ENCODE data around the gene ZNF414. TPM values are rescaled to one million over a fixed set of nuclear protein-coding genes. Genes with fewer than 3 reads are reported as not detected.

ZNF414 gene
- total and polyA plus RNA-seq, 7 donors, result 3.6 to 31.0 (median 17.1) TPM

DNA sequence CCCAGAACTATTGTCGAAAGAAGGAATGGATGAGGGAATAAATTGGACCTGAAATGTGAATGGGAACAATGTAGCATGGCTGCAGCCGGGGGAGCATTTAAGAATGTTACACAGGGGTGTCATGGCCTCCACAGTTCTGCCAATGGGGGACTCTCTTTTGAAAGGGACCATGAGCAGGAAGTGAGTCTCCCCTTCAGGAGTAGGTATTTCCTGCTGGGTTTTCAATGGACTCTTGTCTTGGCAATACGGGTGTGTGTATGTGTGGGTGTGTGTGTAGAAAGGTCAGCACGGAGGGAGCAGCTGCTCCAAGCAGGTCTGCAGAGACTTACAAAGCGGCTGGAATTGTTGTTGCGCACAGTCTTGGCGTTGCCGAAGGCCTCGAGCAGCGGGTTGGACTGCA lies 38.8 kb upstream of the ZNF414 start:
- intact Hi-C loops (cut with DNase I), result no loop called here
- Histone ChIP-seq H3K36me3 (peaks cover 0 to 5% (median 0%) of the 10 kb centered on the region in 4 donors), H3K4me1 (no peaks in the 10 kb centered on the region), H3K4me3 (no peak overlapping the region), H3K27ac (no peak overlapping the region), H3K9me3 (no peaks in the 10 kb centered on the region), H3K27me3 (no peaks in the 10 kb centered on the region)
- WGBS, 2 donors, result 66 to 81% methylated on average over 10 of the region's 10 CpGs
- no peak for DNase-seq
- TF ChIP-seq POLR2AphosphoS5 (IDR thresholded peaks at IDR 0.05) (no peak), POLR2A (IDR thresholded peaks at IDR 0.05) (no peak), EP300 (IDR thresholded peaks at IDR 0.05) (no peak)

DNA sequence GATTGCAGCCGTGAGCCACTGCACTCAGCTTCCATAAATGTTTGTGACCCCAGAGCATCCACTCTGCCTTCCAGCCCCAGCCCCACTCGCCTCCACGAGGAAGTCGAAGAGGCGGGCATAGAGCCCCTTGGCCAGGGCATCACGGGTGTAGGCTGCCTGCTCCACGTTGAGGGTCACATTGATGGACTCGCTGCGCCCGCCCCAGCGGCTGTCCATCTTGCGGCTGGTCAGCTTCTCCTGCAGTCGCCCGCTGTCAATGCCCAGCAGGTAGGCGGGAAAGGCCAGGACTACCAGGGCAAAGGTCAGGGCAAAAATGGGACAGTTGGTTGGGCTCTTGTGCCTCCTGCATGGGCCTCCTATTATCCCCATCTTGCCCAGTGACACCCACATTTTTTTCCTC lies 36.1 kb upstream of the ZNF414 start:
- intact Hi-C loops (cut with DNase I), result no loop called here
- 92 to 96% methylated on average over 15 of the region's 15 CpGs for WGBS, 2 donors
- Histone ChIP-seq H3K4me1 (no peaks in the 10 kb centered on the region), H3K27ac (no peak overlapping the region), H3K36me3 (peaks cover 0 to 22% (median 2%) of the 10 kb centered on the region in 4 donors), H3K27me3 (no peaks in the 10 kb centered on the region), H3K9me3 (no peaks in the 10 kb centered on the region), H3K4me3 (no peak overlapping the region)
- no peak for DNase-seq
- TF ChIP-seq, protein P1, sequence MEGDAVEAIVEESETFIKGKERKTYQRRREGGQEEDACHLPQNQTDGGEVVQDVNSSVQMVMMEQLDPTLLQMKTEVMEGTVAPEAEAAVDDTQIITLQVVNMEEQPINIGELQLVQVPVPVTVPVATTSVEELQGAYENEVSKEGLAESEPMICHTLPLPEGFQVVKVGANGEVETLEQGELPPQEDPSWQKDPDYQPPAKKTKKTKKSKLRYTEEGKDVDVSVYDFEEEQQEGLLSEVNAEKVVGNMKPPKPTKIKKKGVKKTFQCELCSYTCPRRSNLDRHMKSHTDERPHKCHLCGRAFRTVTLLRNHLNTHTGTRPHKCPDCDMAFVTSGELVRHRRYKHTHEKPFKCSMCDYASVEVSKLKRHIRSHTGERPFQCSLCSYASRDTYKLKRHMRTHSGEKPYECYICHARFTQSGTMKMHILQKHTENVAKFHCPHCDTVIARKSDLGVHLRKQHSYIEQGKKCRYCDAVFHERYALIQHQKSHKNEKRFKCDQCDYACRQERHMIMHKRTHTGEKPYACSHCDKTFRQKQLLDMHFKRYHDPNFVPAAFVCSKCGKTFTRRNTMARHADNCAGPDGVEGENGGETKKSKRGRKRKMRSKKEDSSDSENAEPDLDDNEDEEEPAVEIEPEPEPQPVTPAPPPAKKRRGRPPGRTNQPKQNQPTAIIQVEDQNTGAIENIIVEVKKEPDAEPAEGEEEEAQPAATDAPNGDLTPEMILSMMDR (IDR thresholded peaks at IDR 0.05), result no peak
- no peak for TF ChIP-seq EP300 (IDR thresholded peaks at IDR 0.05)
- no peak for TF ChIP-seq POLR2AphosphoS5 (IDR thresholded peaks at IDR 0.05)
- TF ChIP-seq POLR2A (IDR thresholded peaks at IDR 0.05), result no peak

DNA sequence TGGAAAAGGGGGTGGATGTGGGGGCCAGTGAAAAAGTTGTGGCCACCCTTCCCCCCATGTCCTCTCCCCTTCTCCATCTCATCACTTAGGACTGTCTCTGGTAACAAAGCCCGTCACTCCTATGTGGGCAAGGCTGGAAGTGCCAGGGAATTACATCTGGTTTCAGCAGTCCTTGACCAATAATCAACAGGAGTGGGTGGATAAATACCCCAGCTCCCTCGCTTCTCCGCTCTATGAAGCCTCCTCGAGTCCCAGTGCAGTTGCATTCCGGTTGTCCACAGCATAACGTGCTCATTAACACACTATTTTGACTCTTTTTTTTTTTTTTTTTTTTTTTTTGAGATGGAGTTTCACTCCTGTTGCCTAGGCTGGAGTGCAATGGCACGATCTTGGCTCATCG lies 31.8 kb upstream of the ZNF414 start:
- no peak overlapping the region for H3K4me3 ChIP-seq
- 95 to 96% methylated on average over 8 of the region's 8 CpGs for WGBS, 2 donors
- H3K4me1 ChIP-seq, result no peaks in the 10 kb centered on the region
- peaks cover 0 to 22% (median 2%) of the 10 kb centered on the region in 4 donors for H3K36me3 ChIP-seq
- DNase-seq, result no peak
- intact Hi-C loops (cut with DNase I), result no loop called here
- H3K27ac ChIP-seq, result no peak overlapping the region
- no peaks in the 10 kb centered on the region for H3K9me3 ChIP-seq
- no peaks in the 10 kb centered on the region for H3K27me3 ChIP-seq
- TF ChIP-seq POLR2A (IDR thresholded peaks at IDR 0.05) (no peak), EP300 (IDR thresholded peaks at IDR 0.05) (no peak), POLR2AphosphoS5 (IDR thresholded peaks at IDR 0.05) (no peak)
- TF ChIP-seq, protein P1 (IDR thresholded peaks at IDR 0.05), result no peak

DNA sequence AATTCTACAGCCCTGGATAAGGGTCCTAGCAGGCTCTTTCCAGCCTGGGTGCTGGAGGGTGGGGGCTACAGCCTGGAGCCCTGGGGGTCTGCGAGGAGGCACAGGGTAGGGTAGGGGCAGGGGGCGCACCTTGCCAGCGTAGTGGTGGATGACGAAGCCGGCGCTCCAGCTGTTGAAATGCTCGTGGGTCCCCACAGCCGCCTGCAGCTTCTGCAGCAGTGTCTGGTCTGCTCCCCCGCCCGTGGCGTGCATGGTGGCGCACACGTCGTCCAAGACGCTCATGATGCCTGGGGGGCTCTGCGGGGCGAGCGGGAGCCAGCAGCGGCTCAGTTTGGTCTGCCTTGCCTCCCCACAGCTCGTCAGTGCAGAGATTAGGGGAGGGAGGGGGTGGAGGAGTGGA lies 30.2 kb upstream of the ZNF414 start:
- no peaks in the 10 kb centered on the region for H3K4me1 ChIP-seq
- no peak overlapping the region for H3K4me3 ChIP-seq
- H3K27me3 ChIP-seq, result no peaks in the 10 kb centered on the region
- WGBS, 2 donors, result 95 to 98% methylated on average over 20 of the region's 20 CpGs
- intact Hi-C loops (cut with DNase I), result no loop called here
- no peaks in the 10 kb centered on the region for H3K9me3 ChIP-seq
- TF ChIP-seq, protein P1 (IDR thresholded peaks at IDR 0.05), result no peak
- no peak for TF ChIP-seq EP300 (IDR thresholded peaks at IDR 0.05)
- TF ChIP-seq POLR2A (IDR thresholded peaks at IDR 0.05), result no peak
- no peak for TF ChIP-seq POLR2AphosphoS5 (IDR thresholded peaks at IDR 0.05)
- no peak for DNase-seq
- H3K27ac ChIP-seq, result no peak overlapping the region
- H3K36me3 ChIP-seq, result peaks cover 0 to 22% (median 2%) of the 10 kb centered on the region in 4 donors

DNA sequence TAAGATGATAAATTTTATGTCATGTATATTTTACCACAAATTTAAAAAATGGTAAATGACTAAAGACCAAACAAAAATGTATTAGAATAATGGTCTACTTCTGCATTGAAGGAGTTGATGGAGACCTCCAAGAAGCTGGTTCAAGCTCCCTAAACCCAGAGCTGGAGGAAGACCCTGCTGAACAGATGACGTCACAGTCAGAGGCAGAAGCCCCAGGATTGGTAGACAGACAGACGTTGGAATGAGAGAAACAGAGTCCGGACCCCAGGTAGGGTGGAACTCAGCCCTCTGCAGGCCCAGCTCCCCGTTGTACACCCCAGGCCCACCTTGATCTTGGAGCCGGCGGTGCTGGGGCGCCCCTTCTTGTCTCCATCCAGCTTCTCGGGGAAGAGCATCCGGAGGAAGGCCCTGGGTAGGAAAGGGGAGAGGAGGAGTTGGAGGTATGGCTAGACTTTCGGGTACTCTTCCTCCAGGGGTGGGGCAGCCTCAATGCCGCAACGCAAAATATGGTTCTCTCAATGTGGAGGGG lies 25.7 kb upstream of the ZNF414 start:
- H3K4me3 ChIP-seq, result no peak overlapping the region
- H3K4me1 ChIP-seq, result no peaks in the 10 kb centered on the region
- TF ChIP-seq EP300 (IDR thresholded peaks at IDR 0.05) (no peak), POLR2A (IDR thresholded peaks at IDR 0.05) (no peak), POLR2AphosphoS5 (IDR thresholded peaks at IDR 0.05) (no peak)
- TF ChIP-seq, protein P1 (IDR thresholded peaks at IDR 0.05), result no peak
- DNase-seq, result no peak
- intact Hi-C loops (cut with DNase I), result no loop called here
- no peak overlapping the region for H3K27ac ChIP-seq
- WGBS, 2 donors, result 94 to 96% methylated on average over 12 of the region's 12 CpGs
- no peaks in the 10 kb centered on the region for H3K36me3 ChIP-seq
- no peaks in the 10 kb centered on the region for H3K27me3 ChIP-seq
- no peaks in the 10 kb centered on the region for H3K9me3 ChIP-seq
